ENCODE measurements around the gene EEF1E1. TPM values are rescaled to one million over a fixed set of nuclear protein-coding genes. Genes with fewer than 3 reads are reported as not detected.

The EEF1E1 gene
- polyA plus RNA-seq, 3 donors = 14.6 to 42.2 (median 26.2) TPM

- H3K4me1 ChIP-seq (ENCODE audit: control insufficient read depth in 1 of 2, insufficient read depth in 2 of 2, low read length in 2 of 2) = no peaks in the 10 kb centered on the region
- H3K9me3 ChIP-seq (replicated peaks in 1 of 2; ENCODE audit: control insufficient read depth in 1 of 2, insufficient read depth in 1 of 2, low read length in 2 of 2) = no peaks in the 10 kb centered on the region
- H3K27me3 ChIP-seq (ENCODE audit: control insufficient read depth in 2 of 2, insufficient read depth in 2 of 2, low read length in 2 of 2) = no peaks in the 10 kb centered on the region
- no peak overlapping the region for H3K4me3 ChIP-seq (replicated peaks in 1 of 3; ENCODE audit: low read depth in 2 of 3, low read length in 3 of 3)
- H3K4me3 Mint-ChIP-seq = no peak overlapping the region
- H3K36me3 ChIP-seq (replicated peaks in 1 of 2; ENCODE audit: control insufficient read depth in 1 of 2, insufficient read depth in 2 of 2, low read length in 2 of 2) = peaks cover 15 to 58% of the 10 kb centered on the region in 2 donors
- peak overlapping the region in 2 of 7 donors; percentile 7 to 13 for H3K27ac Mint-ChIP-seq
- H3K9ac ChIP-seq (ENCODE audit: insufficient read depth, low read length, poor library complexity, severe bottlenecking) = no peak overlapping the region
- H3K79me2 ChIP-seq (ENCODE audit: insufficient read depth, low read length) = peaks cover 13% of the 10 kb centered on the region
- peaks cover 0 to 2% (median 0%) of the 10 kb centered on the region in 7 donors for H3K9me3 Mint-ChIP-seq
- H3K27ac ChIP-seq (ENCODE audit: low read depth in 1 of 2, low read length in 2 of 2) = no peak overlapping the region
- intact Hi-C loops (cut with micrococcal nuclease) = no loop called here
- no CpG with 5 or more reads among the region's 3 CpGs for WGBS (ENCODE audit: insufficient coverage)
- no peaks in the 10 kb centered on the region for H4K20me1 ChIP-seq (ENCODE audit: insufficient read depth, low read length)
- no peak for DNase-seq
- TF ChIP-seq CTCF (IDR thresholded peaks at IDR 0.05) = no peak
- H3K27me3 Mint-ChIP-seq (ENCODE audit: low read depth in 3 of 3) = peaks cover 0 to 2% (median 0%) of the 10 kb centered on the region in 3 donors
- H3K36me3 Mint-ChIP-seq = peaks cover 49 to 55% of the 10 kb centered on the region in 2 donors
- H3K4me2 ChIP-seq (replicated peaks; ENCODE audit: extremely low read depth, low read length, poor library complexity, severe bottlenecking) = no peak overlapping the region
- H2AFZ ChIP-seq (ENCODE audit: insufficient read depth, low read depth, low read length, poor library complexity, severe bottlenecking) = no peak overlapping the region
- no peaks in the 10 kb centered on the region for H3K4me1 Mint-ChIP-seq
These were observed 44.6 kb downstream of the EEF1E1 start for GRCh38 chr6:8057793-8058192.

GRCh38 chr6:8057263-8057662 lies 45.1 kb downstream of the EEF1E1 start:
- no peak overlapping the region for H3K4me3 Mint-ChIP-seq
- H3K79me2 ChIP-seq (ENCODE audit: insufficient read depth, low read length) = peaks cover 11% of the 10 kb centered on the region
- H3K27me3 ChIP-seq (ENCODE audit: control insufficient read depth in 2 of 2, insufficient read depth in 2 of 2, low read length in 2 of 2) = no peaks in the 10 kb centered on the region
- H3K4me3 ChIP-seq (replicated peaks in 1 of 3; ENCODE audit: low read depth in 2 of 3, low read length in 3 of 3) = no peak overlapping the region
- H4K20me1 ChIP-seq (ENCODE audit: insufficient read depth, low read length) = no peaks in the 10 kb centered on the region
- H3K27ac ChIP-seq (ENCODE audit: low read depth in 1 of 2, low read length in 2 of 2) = no peak overlapping the region
- H3K4me2 ChIP-seq (replicated peaks; ENCODE audit: extremely low read depth, low read length, poor library complexity, severe bottlenecking) = no peak overlapping the region
- no peaks in the 10 kb centered on the region for H3K4me1 ChIP-seq (ENCODE audit: control insufficient read depth in 1 of 2, insufficient read depth in 2 of 2, low read length in 2 of 2)
- H3K4me1 Mint-ChIP-seq = no peaks in the 10 kb centered on the region
- no peaks in the 10 kb centered on the region for H3K9me3 ChIP-seq (replicated peaks in 1 of 2; ENCODE audit: control insufficient read depth in 1 of 2, insufficient read depth in 1 of 2, low read length in 2 of 2)
- WGBS (ENCODE audit: insufficient coverage) = no CpG with 5 or more reads among the region's 4 CpGs
- intact Hi-C loops (cut with micrococcal nuclease) = no loop called here
- H3K36me3 ChIP-seq (replicated peaks in 1 of 2; ENCODE audit: control insufficient read depth in 1 of 2, insufficient read depth in 2 of 2, low read length in 2 of 2) = peaks cover 15 to 58% of the 10 kb centered on the region in 2 donors
- TF ChIP-seq CTCF (IDR thresholded peaks at IDR 0.05) = no peak
- peaks cover 0 to 2% (median 0%) of the 10 kb centered on the region in 7 donors for H3K9me3 Mint-ChIP-seq
- H3K9ac ChIP-seq (ENCODE audit: insufficient read depth, low read length, poor library complexity, severe bottlenecking) = no peak overlapping the region
- peaks cover 51 to 58% of the 10 kb centered on the region in 2 donors for H3K36me3 Mint-ChIP-seq
- no peak overlapping the region for H2AFZ ChIP-seq (ENCODE audit: insufficient read depth, low read depth, low read length, poor library complexity, severe bottlenecking)
- no peak for DNase-seq
- H3K27ac Mint-ChIP-seq = no peak overlapping the region
- H3K27me3 Mint-ChIP-seq (ENCODE audit: low read depth in 3 of 3) = peaks cover 0 to 2% (median 0%) of the 10 kb centered on the region in 3 donors
